AG04449 (cell line): ENCODE data around the gene PEX14.
A peak's percentile ranks its signal among the peaks of the same experiment; 100 is the strongest.
"Not testable (repeated sequence)": the region's sequence is repeated elsewhere in the genome, so short reads cannot be mapped to it uniquely, and the experiment has no call there.

Experiments used
- CTCF ChIA-PET: fragments of 350-600 bp; formaldehyde crosslinking; extraction: SDS; loops from one replicate; lab custom pipeline; 2021; ENCODE audit warnings: antibody characterized with exemption; lab: Yijun Ruan, JAX
- POLR2A ChIA-PET: fragments of 400-600, 350-600 bp; formaldehyde crosslinking; extraction: SDS; loops from one replicate; lab custom pipeline; 2020; ENCODE audit warnings: antibody characterized with exemption, inconsistent platforms; lab: Yijun Ruan, JAX
- DNase-seq: peaks from one replicate; pipeline ENCODE4 v3.0.0-alpha.2; 2010; ENCODE audit warnings: low read depth, low spot score
- H3K4me3 ChIP-seq: 2 replicates; pipeline ENCODE4 v1.5.1; 2011; ENCODE audit warnings: low read depth, mild to moderate bottlenecking, control low read depth, low read length
- TF ChIP-seq, protein P1 (sequence below): IDR thresholded peaks from one replicate; pipeline ENCODE4 v1.5.1; 2011; ENCODE audit warnings: mild to moderate bottlenecking, moderate library complexity, low read length, control low read depth, inconsistent platforms; ENCODE audit not compliant: insufficient read depth; ENCODE audit errors: missing control alignments

The PEX14 gene

DNA sequence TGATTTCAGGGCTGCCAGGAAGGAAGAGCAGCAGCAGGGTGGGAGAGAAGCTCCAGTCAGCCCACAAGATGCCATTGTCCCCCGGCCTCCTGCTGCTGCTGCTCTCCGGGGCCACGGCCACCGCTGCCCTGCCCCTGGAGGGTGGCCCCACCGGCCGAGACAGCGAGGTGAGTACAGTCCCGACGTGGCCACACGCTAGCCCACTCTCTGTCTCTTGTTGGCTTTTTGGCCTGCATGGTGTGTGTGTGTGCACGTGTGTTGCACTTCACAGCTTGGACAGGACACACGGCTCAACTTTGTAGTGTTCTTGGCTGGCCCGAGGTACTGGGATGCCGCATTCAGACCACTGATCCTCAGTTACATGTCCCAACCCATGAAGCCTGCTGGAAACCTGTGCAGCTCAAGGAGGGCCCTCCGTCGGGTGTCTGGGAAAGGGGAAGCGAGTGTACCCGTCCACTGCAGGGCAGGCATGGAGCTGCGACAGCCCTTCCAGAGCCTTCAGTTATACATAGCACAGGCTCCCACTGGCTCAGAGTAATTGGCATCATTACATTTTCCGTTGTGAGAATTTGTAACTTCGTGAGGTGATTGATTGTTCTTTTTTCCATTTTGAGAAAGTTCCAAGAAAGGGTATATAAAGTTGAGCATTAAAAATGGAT, 24.5 kb upstream of the PEX14 start:
- DNase-seq = no peak
- POLR2A ChIA-PET = no interaction called here
- TF ChIP-seq, protein P1, sequence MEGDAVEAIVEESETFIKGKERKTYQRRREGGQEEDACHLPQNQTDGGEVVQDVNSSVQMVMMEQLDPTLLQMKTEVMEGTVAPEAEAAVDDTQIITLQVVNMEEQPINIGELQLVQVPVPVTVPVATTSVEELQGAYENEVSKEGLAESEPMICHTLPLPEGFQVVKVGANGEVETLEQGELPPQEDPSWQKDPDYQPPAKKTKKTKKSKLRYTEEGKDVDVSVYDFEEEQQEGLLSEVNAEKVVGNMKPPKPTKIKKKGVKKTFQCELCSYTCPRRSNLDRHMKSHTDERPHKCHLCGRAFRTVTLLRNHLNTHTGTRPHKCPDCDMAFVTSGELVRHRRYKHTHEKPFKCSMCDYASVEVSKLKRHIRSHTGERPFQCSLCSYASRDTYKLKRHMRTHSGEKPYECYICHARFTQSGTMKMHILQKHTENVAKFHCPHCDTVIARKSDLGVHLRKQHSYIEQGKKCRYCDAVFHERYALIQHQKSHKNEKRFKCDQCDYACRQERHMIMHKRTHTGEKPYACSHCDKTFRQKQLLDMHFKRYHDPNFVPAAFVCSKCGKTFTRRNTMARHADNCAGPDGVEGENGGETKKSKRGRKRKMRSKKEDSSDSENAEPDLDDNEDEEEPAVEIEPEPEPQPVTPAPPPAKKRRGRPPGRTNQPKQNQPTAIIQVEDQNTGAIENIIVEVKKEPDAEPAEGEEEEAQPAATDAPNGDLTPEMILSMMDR = no peak
- CTCF ChIA-PET = interaction anchor here (0.9 to 4.7 kb wide), 7 partner anchors 8 to 72 kb away, joined by 3 to 28 read pairs (median 4); partner anchors contain the start of gene CENPS
- H3K4me3 ChIP-seq = no peak overlapping the region

DNA sequence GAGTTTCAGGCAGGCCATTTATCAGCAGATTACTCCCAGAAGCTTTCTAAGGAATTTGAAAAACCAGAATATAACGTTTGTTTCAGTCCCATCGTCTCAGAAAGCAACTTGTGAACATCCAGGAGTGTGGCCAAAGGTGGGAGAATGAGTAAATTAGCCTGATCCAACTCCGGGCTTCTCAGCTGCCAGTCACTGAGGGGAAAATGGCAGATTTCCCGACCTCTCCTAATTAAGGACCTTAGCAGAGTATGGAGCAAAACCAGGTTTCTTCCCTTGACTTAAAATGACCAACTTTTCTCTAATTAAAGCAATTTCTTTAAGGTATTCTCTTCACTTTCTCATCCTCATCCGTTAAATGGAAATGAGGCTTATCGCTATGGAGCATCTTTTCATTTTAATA, 23.9 kb upstream of the PEX14 start:
- no peak for DNase-seq
- H3K4me3 ChIP-seq = peak overlapping the region; percentile 42
- TF ChIP-seq, protein P1 = no peak
- ChIA-PET POLR2A (no interaction called here), CTCF (interaction anchor here (1.0 to 4.7 kb wide), 5 partner anchors 9 to 73 kb away, joined by 3 to 28 read pairs (median 12); partner anchors contain the start of gene CENPS)

DNA sequence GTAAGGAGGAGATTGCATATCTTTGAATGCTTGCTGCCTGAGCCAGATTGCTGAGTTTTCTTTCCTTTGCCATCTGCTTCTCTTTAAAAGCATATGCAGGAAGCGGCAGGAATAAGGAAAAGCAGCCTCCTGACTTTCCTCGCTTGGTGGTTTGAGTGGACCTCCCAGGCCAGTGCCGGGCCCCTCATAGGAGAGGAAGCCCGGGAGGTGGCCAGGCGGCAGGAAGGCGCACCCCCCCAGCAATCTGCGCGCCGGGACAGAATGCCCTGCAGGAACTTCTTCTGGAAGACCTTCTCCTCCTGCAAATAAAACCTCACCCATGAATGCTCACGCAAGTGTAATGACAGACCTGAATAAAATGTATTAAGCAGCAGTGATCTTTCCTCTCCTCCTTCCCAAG, 23.5 kb upstream of the PEX14 start:
- DNase-seq = no peak
- CTCF ChIA-PET = interaction anchor here (1.0 to 4.7 kb wide), 4 partner anchors 9 to 42 kb away, joined by 3 to 28 read pairs (median 18); partner anchors contain the start of gene CENPS
- POLR2A ChIA-PET = interaction anchor here (0.7 to 1.3 kb wide), 3 partner anchors 21 to 217 kb away, joined by 3 to 5 read pairs (median 5); partner anchors contain the start of genes CENPS and PGD
- H3K4me3 ChIP-seq = peak overlapping the region; percentile 42
- TF ChIP-seq, protein P1 = no peak

DNA sequence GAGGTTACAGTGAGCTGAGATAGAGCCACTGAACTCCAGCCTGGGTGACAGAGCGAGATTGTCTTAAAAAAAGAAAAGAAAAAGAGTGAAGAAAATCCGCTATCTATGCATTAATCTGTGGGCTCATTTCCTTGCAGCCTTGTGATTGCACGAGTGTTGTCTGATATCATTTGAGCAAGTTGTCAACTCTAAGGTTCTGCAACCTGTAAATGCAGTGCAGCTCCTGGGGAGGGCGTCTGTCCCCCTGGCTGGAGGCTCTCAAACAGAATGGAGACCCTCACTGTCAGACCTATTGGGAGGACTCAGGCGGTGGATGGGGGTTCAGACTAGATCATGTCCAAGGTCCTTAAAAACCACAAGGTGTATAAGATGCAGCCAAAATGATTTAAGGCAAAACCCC, 18.7 kb upstream of the PEX14 start:
- no peak overlapping the region for H3K4me3 ChIP-seq
- DNase-seq = no peak
- POLR2A ChIA-PET = no interaction called here
- CTCF ChIA-PET = interaction anchor here (0.6 to 2.3 kb wide), 5 partner anchors 20 to 60 kb away, joined by 3 to 11 read pairs (median 5); partner anchors contain the start of gene CENPS
- TF ChIP-seq, protein P1 = no peak

DNA sequence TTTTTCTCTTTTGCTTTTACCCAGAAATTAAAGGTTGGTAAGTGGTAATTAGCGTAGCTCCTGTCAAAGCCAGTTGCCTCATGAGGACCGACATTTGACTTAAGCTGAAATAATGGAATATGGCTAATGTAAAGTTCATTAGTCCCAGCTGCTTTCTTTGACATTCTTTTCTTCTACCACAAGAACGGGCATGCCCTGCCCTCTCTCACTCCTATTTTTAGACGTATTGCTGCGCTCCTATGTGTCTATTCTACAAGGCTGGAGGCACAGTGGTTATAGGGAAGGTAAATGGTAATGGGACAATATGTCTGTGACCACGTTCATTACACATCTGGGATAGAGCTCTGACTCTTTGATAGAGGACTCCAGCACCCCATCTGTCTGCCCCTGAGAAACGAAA, 18.1 kb upstream of the PEX14 start:
- POLR2A ChIA-PET = no interaction called here
- no peak overlapping the region for H3K4me3 ChIP-seq
- TF ChIP-seq, protein P1 = no peak
- CTCF ChIA-PET = interaction anchor here (1.9 to 2.3 kb wide), 3 partner anchors 26 to 50 kb away, joined by 5 to 11 read pairs (median 8); partner anchors contain the start of gene CENPS
- DNase-seq = no peak

DNA sequence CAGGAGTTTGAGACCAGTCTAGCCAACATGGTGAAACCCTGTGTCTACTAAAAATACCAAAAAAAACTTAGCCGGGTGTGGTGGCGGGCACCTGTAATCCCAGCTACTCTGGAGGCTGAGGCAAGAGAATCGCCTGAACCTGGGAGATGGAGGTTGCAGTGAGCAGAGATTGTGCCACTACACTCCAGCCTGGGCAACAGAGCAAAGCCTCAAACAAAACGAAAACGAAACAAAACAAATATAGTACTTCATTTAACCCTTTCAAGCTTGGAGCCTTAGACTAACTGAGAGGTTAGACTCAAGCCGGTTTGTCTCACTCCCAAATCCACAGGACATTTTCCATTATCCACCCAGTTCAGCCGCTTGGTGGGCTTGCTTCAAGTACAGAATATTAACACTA, 17.3 kb upstream of the PEX14 start:
- DNase-seq, H3K4me3 ChIP-seq: not testable (repeated sequence)
- CTCF ChIA-PET = interaction anchor here (1.0 to 2.3 kb wide), 3 partner anchors 15 to 50 kb away, joined by 3 to 11 read pairs (median 5); partner anchors contain the start of gene DFFA
- POLR2A ChIA-PET = interaction anchor here (0.7 kb wide), 1 partner anchor 50 kb away, joined by 3 read pairs; no protein-coding TSS in a partner anchor
